HepG2 (cell line): ENCODE data around the gene DAZAP1. TPM values are rescaled to one million over a fixed set of nuclear protein-coding genes. Genes with fewer than 3 reads are reported as not detected.
A peak's percentile ranks its signal among the peaks of the same experiment; 100 is the strongest.

ENCODE experiments used
- PATZ1 ChIP-seq: sonication (generic); formaldehyde crosslinking; IDR thresholded peaks from 2 replicates; pipeline ENCODE4 v1.4.0; 2020; ENCODE audit warnings: missing genetic modification reagents
- RBM22 ChIP-seq: fragments of 200-400 bp; formaldehyde crosslinking; optimal IDR thresholded peaks from 2 replicates; pipeline ENCODE3; 2017; ENCODE audit warnings: mild to moderate bottlenecking, low read length, moderate library complexity
- SOX13 ChIP-seq, 3 experiments: fragments of 450-650 bp in 1 of 3; sonication (generic) in 1 of 3; formaldehyde crosslinking in 1 of 3; IDR thresholded peaks in 2 of 3; conservative IDR thresholded peaks in 1 of 3; 2 replicates each; pipeline versions ENCODE4 v1.5.0 to v1.6.1; 2016 to 2020; ENCODE audit warnings: antibody characterized with exemption in 1 of 3, mild to moderate bottlenecking in 1 of 3, missing compliant biosample characterization in 1 of 3, missing genetic modification reagents in 1 of 3, moderate library complexity in 1 of 3
- TCF12 ChIP-seq, 2 experiments: fragments of 450-650 bp in 1 of 2; sonication (generic) in 1 of 2; formaldehyde crosslinking in 1 of 2; IDR thresholded peaks; 2 replicates each; pipeline versions ENCODE4 v1.6.1 to v1.8.0; 2017 to 2022; ENCODE audit warnings: antibody characterized with exemption in 1 of 2, mild to moderate bottlenecking in 1 of 2, missing genetic modification reagents in 1 of 2, moderate library complexity in 1 of 2
- polyA plus RNA-seq, 8 experiments: library from polyadenylated mRNA; depleted of rRNA in 3 of 8; stranded (reverse) in 7 of 8; unstranded in 1 of 8; fragments of >200 nt; fragmentation: Illumina TruSeq in 4 of 8; extraction: Trizol in 4 of 8; gene quantifications; 2 replicates each; pipeline versions ENCODE4 v1.2.1 to v1.2.3, GENCODE V29; 2011 to 2016; ENCODE audit warnings: low read depth in 4 of 8, missing spikeins in 1 of 8, mixed read lengths in 1 of 8; ENCODE audit not compliant: insufficient read depth in 1 of 8
- total RNA-seq, 5 experiments: library from RNA; depleted of rRNA; stranded (reverse); fragments of >200 nt; fragmentation: Illumina TruSeq; extraction: Trizol; gene quantifications; 2 replicates each; pipeline ENCODE4 v1.2.3, GENCODE V29; 2016; ENCODE audit warnings: low read depth in 1 of 5
- TF ChIP-seq, protein P1 (sequence below): IDR thresholded peaks from 2 replicates; pipeline ENCODE4 v1.6.1; 2016; ENCODE audit warnings: missing genetic modification reagents, missing compliant biosample characterization
- TF ChIP-seq, protein P2 (sequence below): sonication (generic); formaldehyde crosslinking; IDR thresholded peaks from 2 replicates; pipeline ENCODE4 v1.4.0; 2020; ENCODE audit warnings: mild to moderate bottlenecking, missing genetic modification reagents

DAZAP1 gene
- total and polyA plus RNA-seq, 2 of the 13 experiments (the other 11 are each of a cell fraction or from before 2014, with no cell fraction given), result 63.3 to 79.2 TPM

DNA sequence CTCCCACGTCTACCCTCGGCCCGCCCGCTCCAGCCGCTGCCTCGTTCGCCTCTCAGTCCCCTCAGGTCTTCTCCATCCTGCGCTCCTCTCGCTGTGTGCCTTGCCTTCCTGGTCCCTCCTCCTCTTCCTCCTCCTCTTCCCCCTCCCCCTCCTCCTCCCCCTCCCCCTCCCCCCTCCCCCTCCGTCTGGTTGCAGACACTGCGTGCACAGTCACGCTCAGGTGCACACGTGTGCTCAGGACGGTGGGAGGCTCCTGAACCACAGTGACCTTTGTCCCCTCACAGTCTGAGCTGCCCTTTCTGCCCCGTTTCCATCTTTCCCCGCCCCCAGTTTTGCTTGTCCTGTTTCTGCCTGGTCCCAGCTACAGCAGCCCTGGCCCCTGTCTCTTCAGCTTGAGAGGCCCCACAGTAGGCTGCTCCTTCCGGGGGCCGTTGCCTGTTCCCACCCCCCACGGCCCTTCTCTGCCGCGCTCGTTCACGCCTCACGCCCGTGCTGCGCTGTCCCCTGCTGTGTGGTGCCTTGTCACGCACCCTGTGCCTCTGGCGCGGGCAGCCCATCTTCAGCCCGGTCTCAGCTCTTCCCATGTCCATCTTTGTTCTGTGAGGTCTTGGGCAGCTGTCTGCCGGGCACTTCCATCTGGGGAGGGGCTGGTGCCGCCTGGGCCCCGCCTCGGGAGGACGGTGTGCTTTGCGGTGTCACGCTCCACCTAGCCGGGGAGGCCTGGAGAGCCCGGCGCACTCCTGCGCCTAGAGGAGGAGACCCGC lies 17.0 kb downstream of the DAZAP1 start (continued):
- TF ChIP-seq TCF12 (IDR thresholded peaks at IDR 0.05) (no peak), TCF12 (CRISPR knock-in tag; IDR thresholded peaks at IDR 0.05) (0 out of 2 replicates have a peak, but pooled peaks have one; percentile 22), RBM22 (no peak), PATZ1 (peak; percentile 99), SOX13 (IDR thresholded peaks at IDR 0.05) (no peak), SOX13 (CRISPR knock-in tag; conservative IDR thresholded peaks at IDR 0.05 in 1 of 2, IDR thresholded peaks at IDR 0.05 in 1 of 2) (peak in 1 of 2 experiments; percentile 43; a peak in 1 of 4 replicates)
- TF ChIP-seq, protein P1, sequence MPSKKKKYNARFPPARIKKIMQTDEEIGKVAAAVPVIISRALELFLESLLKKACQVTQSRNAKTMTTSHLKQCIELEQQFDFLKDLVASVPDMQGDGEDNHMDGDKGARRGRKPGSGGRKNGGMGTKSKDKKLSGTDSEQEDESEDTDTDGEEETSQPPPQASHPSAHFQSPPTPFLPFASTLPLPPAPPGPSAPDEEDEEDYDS (CRISPR knock-in tag), result peak; percentile 26; the same call in 1 of the 2 replicates
- TF ChIP-seq, protein P2, sequence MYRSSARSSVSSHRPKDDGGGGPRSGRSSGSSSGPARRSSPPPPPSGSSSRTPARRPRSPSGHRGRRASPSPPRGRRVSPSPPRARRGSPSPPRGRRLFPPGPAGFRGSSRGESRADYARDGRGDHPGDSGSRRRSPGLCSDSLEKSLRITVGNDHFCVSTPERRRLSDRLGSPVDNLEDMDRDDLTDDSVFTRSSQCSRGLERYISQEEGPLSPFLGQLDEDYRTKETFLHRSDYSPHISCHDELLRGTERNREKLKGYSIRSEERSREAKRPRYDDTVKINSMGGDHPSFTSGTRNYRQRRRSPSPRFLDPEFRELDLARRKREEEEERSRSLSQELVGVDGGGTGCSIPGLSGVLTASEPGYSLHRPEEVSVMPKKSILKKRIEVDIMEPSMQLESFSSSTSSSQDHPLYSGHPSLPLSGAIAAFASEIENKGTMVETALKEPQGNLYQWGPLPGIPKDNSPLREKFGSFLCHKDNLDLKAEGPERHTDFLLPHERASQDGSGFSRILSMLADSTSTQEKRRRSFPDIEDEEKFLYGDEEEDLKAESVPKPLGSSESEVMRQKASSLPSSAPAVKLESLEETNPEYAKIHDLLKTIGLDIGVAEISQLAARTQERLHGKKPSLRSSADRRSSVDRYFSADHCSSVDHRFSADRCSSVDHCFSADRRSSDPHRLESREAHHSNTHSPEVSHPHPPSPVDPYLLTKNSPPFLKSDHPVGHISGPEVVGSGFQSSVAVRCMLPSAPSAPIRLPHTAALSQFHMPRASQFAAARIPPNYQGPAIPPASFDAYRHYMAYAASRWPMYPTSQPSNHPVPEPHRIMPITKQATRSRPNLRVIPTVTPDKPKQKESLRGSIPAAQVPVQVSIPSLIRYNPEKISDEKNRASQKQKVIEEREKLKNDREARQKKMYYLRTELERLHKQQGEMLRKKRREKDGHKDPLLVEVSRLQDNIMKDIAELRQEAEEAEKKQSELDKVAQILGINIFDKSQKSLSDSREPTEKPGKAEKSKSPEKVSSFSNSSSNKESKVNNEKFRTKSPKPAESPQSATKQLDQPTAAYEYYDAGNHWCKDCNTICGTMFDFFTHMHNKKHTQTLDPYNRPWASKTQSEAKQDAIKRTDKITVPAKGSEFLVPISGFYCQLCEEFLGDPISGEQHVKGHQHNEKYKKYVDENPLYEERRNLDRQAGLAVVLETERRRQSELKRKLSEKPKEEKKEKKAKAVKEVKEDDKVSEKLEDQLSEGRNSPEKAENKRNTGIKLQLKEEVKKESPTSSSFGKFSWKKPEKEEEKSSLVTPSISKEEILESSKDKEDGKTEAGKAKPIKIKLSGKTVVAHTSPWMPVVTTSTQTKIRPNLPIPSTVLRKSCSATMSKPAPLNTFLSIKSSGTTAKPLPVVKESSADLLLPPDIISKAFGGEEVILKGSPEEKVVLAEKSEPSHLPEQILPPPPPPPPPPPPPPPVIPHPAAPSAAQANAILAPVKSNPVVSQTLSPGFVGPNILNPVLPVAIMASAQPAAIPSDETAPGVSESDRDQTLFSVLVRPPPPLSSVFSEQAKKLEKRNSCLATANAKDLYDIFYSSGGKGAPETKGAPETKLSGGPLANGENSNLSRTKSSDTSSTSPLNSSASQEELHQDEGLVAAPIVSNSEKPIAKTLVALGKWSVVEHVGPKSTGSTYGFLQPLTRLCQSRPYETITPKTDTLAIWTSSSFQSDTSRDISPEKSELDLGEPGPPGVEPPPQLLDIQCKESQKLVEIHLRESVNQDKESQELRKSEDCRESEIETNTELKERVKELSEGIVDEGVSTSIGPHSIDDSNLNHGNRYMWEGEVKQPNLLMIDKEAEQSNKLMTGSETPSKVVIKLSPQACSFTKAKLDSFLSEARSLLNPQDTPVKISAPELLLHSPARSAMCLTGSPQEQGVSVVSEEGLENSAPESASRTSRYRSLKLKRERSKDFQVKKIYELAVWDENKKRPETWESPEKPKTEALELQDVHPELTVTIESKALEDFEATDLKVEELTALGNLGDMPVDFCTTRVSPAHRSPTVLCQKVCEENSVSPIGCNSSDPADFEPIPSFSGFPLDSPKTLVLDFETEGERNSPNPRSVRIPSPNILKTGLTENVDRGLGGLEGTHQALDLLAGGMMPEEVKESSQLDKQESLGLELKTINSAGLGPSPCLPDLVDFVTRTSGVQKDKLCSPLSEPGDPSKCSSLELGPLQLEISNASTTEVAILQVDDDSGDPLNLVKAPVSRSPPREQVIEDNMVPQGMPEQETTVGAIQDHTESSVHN (CRISPR knock-in tag), result no peak
